H1 (cell line): Measurements from ENCODE around the gene NSL1.

Experiments used
- CREB1 ChIP-seq: IDR thresholded peaks from 2 replicates; pipeline ENCODE4 v1.6.1; 2012; ENCODE audit warnings: inconsistent platforms
- CTCF ChIP-seq, 3 experiments: IDR thresholded peaks; 1 replicate in 2 of 3; 2 replicates in 1 of 3; pipeline versions ENCODE4 v1.5.1 to v1.6.1; 2011; ENCODE audit warnings: low read length in 3 of 3, mild to moderate bottlenecking in 3 of 3, inconsistent platforms in 2 of 3, low read depth in 1 of 3, moderate library complexity in 1 of 3; ENCODE audit not compliant: insufficient read depth in 1 of 3; ENCODE audit errors: control extremely low read depth in 1 of 3
- EZH2 ChIP-seq: fragments of 200-600 bp; sonication (generic); IDR thresholded peaks from 2 replicates; pipeline ENCODE4 v1.7.1; 2012; ENCODE audit warnings: low read depth, mild to moderate bottlenecking, moderate library complexity, low read length, inconsistent platforms; ENCODE audit not compliant: severe bottlenecking
- GABPA ChIP-seq: IDR thresholded peaks from 2 replicates; pipeline ENCODE4 v1.6.1; 2011; ENCODE audit warnings: mild to moderate bottlenecking, low read length, moderate library complexity, borderline replicate concordance; ENCODE audit not compliant: insufficient read depth
- POLR2A ChIP-seq, 2 experiments: IDR thresholded peaks; 1 replicate in 1 of 2; 2 replicates in 1 of 2; pipeline ENCODE4 v1.6.1; 2011; ENCODE audit warnings: low read depth in 2 of 2, low read length in 2 of 2, mild to moderate bottlenecking in 2 of 2; ENCODE audit errors: control extremely low read depth in 1 of 2
- POLR2AphosphoS5 ChIP-seq: IDR thresholded peaks from 2 replicates; pipeline ENCODE4 v1.6.1; 2011; ENCODE audit warnings: low read depth, low read length
- RAD21 ChIP-seq, 2 experiments: IDR thresholded peaks in 1 of 2; conservative IDR thresholded peaks in 1 of 2; 2 replicates each; pipeline ENCODE4 v1.6.1; 2011; ENCODE audit warnings: low read depth in 2 of 2, low read length in 2 of 2, improper control_type of control experiment in 1 of 2, inconsistent platforms in 1 of 2, mild to moderate bottlenecking in 1 of 2, moderate library complexity in 1 of 2
- YY1 ChIP-seq: IDR thresholded peaks from 2 replicates; pipeline ENCODE4 v1.6.1; 2011; ENCODE audit warnings: low read depth, mild to moderate bottlenecking, low read length

GRCh38 chr1:212692774-212693644, 98.6 kb downstream of the NSL1 start:
- TF ChIP-seq CTCF (IDR thresholded peaks at IDR 0.05; ENCODE audit: control extremely low read depth in 1 of 3, insufficient read depth in 1 of 3, low read depth in 1 of 3, low read length in 3 of 3): no peak
- no peak for TF ChIP-seq YY1
- no peak for TF ChIP-seq POLR2A (IDR thresholded peaks at IDR 0.05; ENCODE audit: control extremely low read depth in 1 of 2, low read depth in 2 of 2, low read length in 2 of 2)
- TF ChIP-seq EZH2: no peak
- TF ChIP-seq CREB1: no peak
- TF ChIP-seq RAD21 (IDR thresholded peaks at IDR 0.05 in 1 of 2, conservative IDR thresholded peaks at IDR 0.05 in 1 of 2; ENCODE audit: low read depth in 2 of 2, low read length in 2 of 2): no peak
- no peak for TF ChIP-seq POLR2AphosphoS5
- no peak for TF ChIP-seq GABPA
